RWPE1 (cell line): ENCODE measurements around the gene TBC1D19.

Experiments used
- CTCF ChIA-PET: fragments of 350-600 bp; sonication (Branson Sonifier 250); formaldehyde crosslinking; extraction: SDS; loops from one replicate; lab custom pipeline; 2021; lab: Yijun Ruan, JAX
- POLR2A ChIA-PET: fragments of 400-600 bp; formaldehyde crosslinking; extraction: SDS; loops from one replicate; lab custom pipeline; 2020; ENCODE audit warnings: antibody characterized with exemption; ENCODE audit not compliant: low non-redundant PET; lab: Yijun Ruan, JAX
- DNase-seq: peaks from one replicate; pipeline ENCODE4 v3.0.0; 2012; ENCODE audit warnings: low spot score
- H3K27ac ChIP-seq: fragments of 450-650 bp; 2 replicates; pipeline ENCODE4 v1.5.1; 2017
- TF ChIP-seq, protein P1 (sequence below): fragments of 450-650 bp; conservative IDR thresholded peaks from 2 replicates; pipeline ENCODE4 v1.5.1; 2017; ENCODE audit warnings: low read depth, mild to moderate bottlenecking

The TBC1D19 gene

GRCh38 chr4:26749867-26750266, 166.0 kb downstream of the TBC1D19 start:
- no peak for DNase-seq
- no peak overlapping the region for H3K27ac ChIP-seq
- POLR2A ChIA-PET, result no interaction called here
- TF ChIP-seq, protein P1, sequence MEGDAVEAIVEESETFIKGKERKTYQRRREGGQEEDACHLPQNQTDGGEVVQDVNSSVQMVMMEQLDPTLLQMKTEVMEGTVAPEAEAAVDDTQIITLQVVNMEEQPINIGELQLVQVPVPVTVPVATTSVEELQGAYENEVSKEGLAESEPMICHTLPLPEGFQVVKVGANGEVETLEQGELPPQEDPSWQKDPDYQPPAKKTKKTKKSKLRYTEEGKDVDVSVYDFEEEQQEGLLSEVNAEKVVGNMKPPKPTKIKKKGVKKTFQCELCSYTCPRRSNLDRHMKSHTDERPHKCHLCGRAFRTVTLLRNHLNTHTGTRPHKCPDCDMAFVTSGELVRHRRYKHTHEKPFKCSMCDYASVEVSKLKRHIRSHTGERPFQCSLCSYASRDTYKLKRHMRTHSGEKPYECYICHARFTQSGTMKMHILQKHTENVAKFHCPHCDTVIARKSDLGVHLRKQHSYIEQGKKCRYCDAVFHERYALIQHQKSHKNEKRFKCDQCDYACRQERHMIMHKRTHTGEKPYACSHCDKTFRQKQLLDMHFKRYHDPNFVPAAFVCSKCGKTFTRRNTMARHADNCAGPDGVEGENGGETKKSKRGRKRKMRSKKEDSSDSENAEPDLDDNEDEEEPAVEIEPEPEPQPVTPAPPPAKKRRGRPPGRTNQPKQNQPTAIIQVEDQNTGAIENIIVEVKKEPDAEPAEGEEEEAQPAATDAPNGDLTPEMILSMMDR, result no peak
- CTCF ChIA-PET, result no interaction called here

DNA sequence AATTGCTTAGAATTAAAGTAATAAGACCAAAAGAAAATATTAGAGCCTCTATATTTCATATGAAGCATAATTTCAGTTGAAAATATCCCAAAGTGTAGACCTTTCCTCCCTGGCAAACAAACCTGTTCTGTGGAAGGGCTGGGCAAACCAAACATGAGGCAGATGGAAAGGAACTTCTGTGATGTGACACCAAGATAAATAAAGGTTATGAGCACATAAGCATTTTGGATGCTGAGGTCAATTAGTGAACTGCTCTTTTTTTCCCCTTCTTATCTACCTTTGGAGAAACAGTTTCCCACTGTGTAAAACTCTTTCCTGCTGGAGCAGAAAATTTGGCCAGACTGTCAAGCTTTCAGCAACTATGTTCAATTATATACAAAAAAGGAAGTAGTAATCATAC, 167.1 kb downstream of the TBC1D19 start:
- no peak for DNase-seq
- no peak overlapping the region for H3K27ac ChIP-seq
- TF ChIP-seq, protein P1, result no peak
- CTCF ChIA-PET, result no interaction called here
- POLR2A ChIA-PET, result no interaction called here

GRCh38 chr4:26751838-26752237, 168.0 kb downstream of the TBC1D19 start:
- TF ChIP-seq, protein P1, result no peak
- POLR2A ChIA-PET, result no interaction called here
- CTCF ChIA-PET, result no interaction called here
- no peak overlapping the region for H3K27ac ChIP-seq
- DNase-seq, result no peak

GRCh38 chr4:26753187-26753586, 169.3 kb downstream of the TBC1D19 start:
- no peak for DNase-seq
- ChIA-PET CTCF (no interaction called here), POLR2A (no interaction called here)
- H3K27ac ChIP-seq, result no peak overlapping the region
- TF ChIP-seq, protein P1, result no peak

DNA sequence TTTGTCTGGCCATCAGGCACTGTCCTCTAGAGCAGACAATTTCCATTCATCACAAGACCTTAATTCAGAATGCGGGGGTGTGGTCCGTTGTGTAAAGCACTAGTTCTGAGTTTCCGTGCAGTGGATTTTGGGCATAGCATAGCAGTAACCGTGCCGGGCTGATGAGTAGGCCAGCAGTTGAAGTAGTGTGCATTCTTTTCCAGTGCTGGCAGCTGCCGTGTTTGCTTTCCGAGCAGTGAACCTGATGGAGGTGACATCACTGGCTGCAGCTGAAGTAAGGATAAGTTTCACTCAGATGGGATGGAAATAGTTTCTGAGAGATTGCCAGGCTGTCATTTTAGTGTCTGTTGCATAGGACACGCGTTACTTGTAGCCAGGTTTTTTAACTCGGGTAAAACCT, 169.7 kb downstream of the TBC1D19 start:
- TF ChIP-seq, protein P1, result no peak
- no peak overlapping the region for H3K27ac ChIP-seq
- DNase-seq, result no peak
- POLR2A ChIA-PET, result interaction anchor here (0.5 kb wide), 1 partner anchor 275 kb away, joined by 7 read pairs; no protein-coding TSS in a partner anchor
- CTCF ChIA-PET, result no interaction called here

GRCh38 chr4:26757751-26758150, 173.9 kb downstream of the TBC1D19 start:
- ChIA-PET POLR2A (no interaction called here), CTCF (no interaction called here)
- H3K27ac ChIP-seq, result no peak overlapping the region
- TF ChIP-seq, protein P1, result no peak
- no peak for DNase-seq

DNA sequence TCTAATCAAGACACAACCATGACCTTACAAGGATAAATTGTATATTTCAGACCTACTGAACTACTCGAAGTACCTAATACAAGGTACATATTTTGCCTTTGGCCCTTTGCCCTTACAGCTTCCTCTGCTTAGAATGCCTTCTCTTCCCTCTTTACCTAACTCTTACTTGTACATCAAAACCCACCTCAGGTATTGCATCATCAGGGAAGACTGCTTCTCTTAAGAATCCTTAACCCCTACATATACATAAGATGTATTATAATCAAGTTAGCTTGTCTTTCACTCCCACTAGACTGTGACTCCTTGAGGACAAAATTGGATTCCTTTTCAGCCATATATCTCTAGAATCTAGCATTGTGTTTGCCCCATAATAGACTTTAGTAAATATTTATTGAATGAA, 175.0 kb downstream of the TBC1D19 start:
- H3K27ac ChIP-seq, result no peak overlapping the region
- ChIA-PET POLR2A (no interaction called here), CTCF (no interaction called here)
- no peak for DNase-seq
- TF ChIP-seq, protein P1, result no peak
